K562 (cell line): ENCODE data around the gene RASGRP2. TPM values are rescaled to one million over a fixed set of nuclear protein-coding genes. Genes with fewer than 3 reads are reported as not detected.

Source experiments
- AFF1 ChIP-seq, 2 experiments: fragments of 450-650 bp; IDR thresholded peaks; 2 replicates each; pipeline ENCODE4 v1.6.1; 2018; ENCODE audit warnings: mild to moderate bottlenecking in 2 of 2, low read depth in 1 of 2; ENCODE audit not compliant: partially characterized antibody in 2 of 2
- ATF7 ChIP-seq: fragments of 450-650 bp; IDR thresholded peaks from 2 replicates; pipeline ENCODE4 v1.7.1; 2014; ENCODE audit warnings: mild to moderate bottlenecking, moderate library complexity
- CBX1 ChIP-seq: sonication (generic); IDR thresholded peaks from 2 replicates; pipeline ENCODE4 v1.6.1; 2016; ENCODE audit warnings: antibody characterized with exemption, low read depth, mild to moderate bottlenecking
- CBX8 ChIP-seq: fragments of 200-600 bp; sonication (generic); IDR thresholded peaks from 2 replicates; pipeline ENCODE4 v1.6.1; 2012; ENCODE audit warnings: borderline replicate concordance, mixed run types, low read depth, mild to moderate bottlenecking, moderate library complexity, mixed read lengths, low read length, control low read depth, inconsistent platforms; ENCODE audit not compliant: poor library complexity, severe bottlenecking; ENCODE audit errors: extremely low read depth
- DACH1 ChIP-seq: fragments of 450-650 bp; IDR thresholded peaks from 2 replicates; pipeline ENCODE4 v1.6.1; 2018; ENCODE audit not compliant: partially characterized antibody
- ELF1 ChIP-seq: fragments of 200-800 bp; sonication (Bioruptor generic); IDR thresholded peaks from 2 replicates; pipeline ENCODE4 v1.6.1; 2016; ENCODE audit warnings: missing genetic modification characterization, missing compliant biosample characterization
- JUN ChIP-seq, 2 experiments: sonication (generic) in 1 of 2; formaldehyde crosslinking in 1 of 2; IDR thresholded peaks; 2 replicates each; pipeline versions ENCODE4 v1.6.1 to v1.8.0; 2012 to 2022; ENCODE audit warnings: borderline replicate concordance in 2 of 2, mild to moderate bottlenecking in 2 of 2, improper control_type of control experiment in 1 of 2, low read depth in 1 of 2, low read length in 1 of 2, missing genetic modification reagents in 1 of 2
- KLF13 ChIP-seq: fragments of 450-650 bp; IDR thresholded peaks from 2 replicates; pipeline ENCODE4 v1.6.1; 2016; ENCODE audit warnings: missing genetic modification characterization, low read depth, mild to moderate bottlenecking, missing compliant biosample characterization, moderate library complexity, borderline replicate concordance
- MYNN ChIP-seq, 2 experiments: sonication (generic); formaldehyde crosslinking in 1 of 2; IDR thresholded peaks; 2 replicates each; pipeline versions ENCODE4 v1.5.0 to v1.6.1; 2016 to 2020; ENCODE audit warnings: antibody characterized with exemption in 1 of 2, missing genetic modification reagents in 1 of 2
- SMC3 ChIP-seq: conservative IDR thresholded peaks from 2 replicates; pipeline ENCODE4 v1.6.1; 2011; ENCODE audit warnings: low read depth, low read length, improper control_type of control experiment; ENCODE audit not compliant: insufficient read depth
- TCF3 ChIP-seq: sonication (generic); formaldehyde crosslinking; IDR thresholded peaks from 2 replicates; pipeline ENCODE4 v1.4.0; 2020; ENCODE audit warnings: mild to moderate bottlenecking, missing genetic modification reagents
- VEZF1 ChIP-seq: fragments of 200-800 bp; sonication (Bioruptor generic); IDR thresholded peaks from 2 replicates; pipeline ENCODE4 v1.6.1; 2017; ENCODE audit warnings: missing genetic modification characterization, missing compliant biosample characterization
- XRCC5 ChIP-seq: fragments of 200-400 bp; formaldehyde crosslinking; IDR thresholded peaks from 2 replicates; pipeline ENCODE4 v1.6.1; 2017; ENCODE audit warnings: low read depth, mild to moderate bottlenecking, low read length
- ZNF143 ChIP-seq: sonication (generic); formaldehyde crosslinking; IDR thresholded peaks from 2 replicates; pipeline ENCODE4 v1.9.0; 2022; ENCODE audit warnings: mild to moderate bottlenecking, missing genetic modification reagents
- ZNF263 ChIP-seq: sonication (generic); formaldehyde crosslinking; IDR thresholded peaks from 2 replicates; pipeline ENCODE4 v1.8.0; 2022; ENCODE audit warnings: mild to moderate bottlenecking, missing genetic modification reagents, borderline replicate concordance
- ZNF324 ChIP-seq: fragments of 250-450 bp; sonication (Bioruptor Pico); IDR thresholded peaks from 2 replicates; pipeline ENCODE4 v1.4.0; 2020; ENCODE audit warnings: mild to moderate bottlenecking
- ZNF766 ChIP-seq: fragments of 200-800 bp; sonication (Bioruptor generic); conservative IDR thresholded peaks from 2 replicates; pipeline ENCODE4 v1.6.1; 2016; ENCODE audit warnings: missing genetic modification characterization, missing compliant biosample characterization
- polyA plus RNA-seq, 8 experiments: library from polyadenylated mRNA; depleted of rRNA in 4 of 8; stranded (reverse) in 5 of 8; unstranded in 3 of 8; fragments of >200 nt; fragmentation: Nextera tagmentation in 2 of 8; fragmentation: Illumina TruSeq in 1 of 8; extraction: Ambion mirVana in 2 of 8; extraction: Trizol in 1 of 8; gene quantifications; 2 replicates each; pipeline versions ENCODE4 v1.2.1 to v1.2.3, GENCODE V29; 2011 to 2014; ENCODE audit warnings: inconsistent platforms in 1 of 8, missing spikeins in 1 of 8
- total RNA-seq, 7 experiments: library from RNA; depleted of rRNA in 6 of 7; stranded (reverse); fragments of >200 nt in 6 of 7; fragmentation: Illumina TruSeq in 2 of 7; extraction: Trizol in 2 of 7; gene quantifications; 2 replicates each; pipeline versions ENCODE4 v1.2.1 to v1.2.3, GENCODE V29; 2011 to 2021; ENCODE audit warnings: low replicate concordance in 1 of 7
- TF ChIP-seq, protein P1 (sequence below): IDR thresholded peaks from 3 replicates; pipeline ENCODE4 v1.6.1; 2011; ENCODE audit warnings: borderline replicate concordance, mild to moderate bottlenecking; ENCODE audit not compliant: insufficient read length, insufficient read depth
- TF ChIP-seq, protein P2 (sequence below): fragments of 250-450 bp; sonication (Bioruptor Pico); IDR thresholded peaks from 2 replicates; pipeline ENCODE4 v1.8.0; 2022; ENCODE audit warnings: inconsistent platforms, mild to moderate bottlenecking, moderate library complexity, borderline replicate concordance

The RASGRP2 gene
- total and polyA plus RNA-seq, 9 of the 15 experiments (the other 6 are each of a cell fraction or from before 2014, with no cell fraction given): 0.87 to 22.7 (median 5.5) TPM

GRCh38 chr11:64688534-64688982 lies 55.4 kb downstream of the RASGRP2 start (continued):
- TF ChIP-seq VEZF1 (CRISPR knock-in tag): peak; percentile 79
- TF ChIP-seq DACH1: peak; percentile 64
- TF ChIP-seq XRCC5: peak; percentile 96
- TF ChIP-seq ZNF263 (CRISPR knock-in tag): peak; percentile 17; the same call in 1 of the 2 replicates
- TF ChIP-seq ATF7: peak; percentile 80
- no peak for TF ChIP-seq ELF1 (tag)
- 0 out of 2 replicates have a peak, but pooled peaks have one; percentile 38 for TF ChIP-seq MYNN (IDR thresholded peaks at IDR 0.05)
- TF ChIP-seq MYNN (CRISPR knock-in tag; IDR thresholded peaks at IDR 0.05): no peak
- TF ChIP-seq JUN (IDR thresholded peaks at IDR 0.05; ENCODE audit: borderline replicate concordance, low read depth, low read length): peak; percentile 34; the same call in 1 of the 2 replicates
- no peak for TF ChIP-seq JUN (CRISPR knock-in tag; IDR thresholded peaks at IDR 0.05; ENCODE audit: borderline replicate concordance)
- peak; percentile 99 for TF ChIP-seq ZNF143 (CRISPR knock-in tag)
- peak in 1 of 2 experiments; percentile 92 for TF ChIP-seq AFF1 (IDR thresholded peaks at IDR 0.05; ENCODE audit: low read depth in 1 of 2, partially characterized antibody in 2 of 2)
- TF ChIP-seq, protein P1, sequence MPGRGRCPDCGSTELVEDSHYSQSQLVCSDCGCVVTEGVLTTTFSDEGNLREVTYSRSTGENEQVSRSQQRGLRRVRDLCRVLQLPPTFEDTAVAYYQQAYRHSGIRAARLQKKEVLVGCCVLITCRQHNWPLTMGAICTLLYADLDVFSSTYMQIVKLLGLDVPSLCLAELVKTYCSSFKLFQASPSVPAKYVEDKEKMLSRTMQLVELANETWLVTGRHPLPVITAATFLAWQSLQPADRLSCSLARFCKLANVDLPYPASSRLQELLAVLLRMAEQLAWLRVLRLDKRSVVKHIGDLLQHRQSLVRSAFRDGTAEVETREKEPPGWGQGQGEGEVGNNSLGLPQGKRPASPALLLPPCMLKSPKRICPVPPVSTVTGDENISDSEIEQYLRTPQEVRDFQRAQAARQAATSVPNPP: no peak
- TF ChIP-seq, protein P2, sequence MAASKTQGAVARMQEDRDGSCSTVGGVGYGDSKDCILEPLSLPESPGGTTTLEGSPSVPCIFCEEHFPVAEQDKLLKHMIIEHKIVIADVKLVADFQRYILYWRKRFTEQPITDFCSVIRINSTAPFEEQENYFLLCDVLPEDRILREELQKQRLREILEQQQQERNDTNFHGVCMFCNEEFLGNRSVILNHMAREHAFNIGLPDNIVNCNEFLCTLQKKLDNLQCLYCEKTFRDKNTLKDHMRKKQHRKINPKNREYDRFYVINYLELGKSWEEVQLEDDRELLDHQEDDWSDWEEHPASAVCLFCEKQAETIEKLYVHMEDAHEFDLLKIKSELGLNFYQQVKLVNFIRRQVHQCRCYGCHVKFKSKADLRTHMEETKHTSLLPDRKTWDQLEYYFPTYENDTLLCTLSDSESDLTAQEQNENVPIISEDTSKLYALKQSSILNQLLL (CRISPR knock-in tag): no peak
- 0 out of 2 replicates have a peak, but pooled peaks have one; percentile 57 for TF ChIP-seq KLF13 (tag)
- peak; percentile 73 for TF ChIP-seq ZNF766 (CRISPR knock-in tag)
- TF ChIP-seq SMC3: peak; percentile 80
- TF ChIP-seq CBX8: no peak
- TF ChIP-seq TCF3 (CRISPR knock-in tag): peak; percentile 33; the same call in 1 of the 2 replicates
- no peak for TF ChIP-seq ZNF324 (CRISPR knock-in tag)
- no peak for TF ChIP-seq CBX1
